WTC11 (cell line): ENCODE results near the gene KIDINS220. TPM values are rescaled to one million over a fixed set of nuclear protein-coding genes. Genes with fewer than 3 reads are reported as not detected.

Source experiments
- ATAC-seq: fragments of 200-7000 bp; cut with Tn5 transposase; 2 replicates; pipeline ENCODE4 v1.10.0; 2021; ENCODE audit warnings: mild to moderate bottlenecking, moderate library complexity
- CTCF ChIA-PET: fragments of 300-600 bp; sonication (Branson Sonifier 250); formaldehyde crosslinking; loops from one replicate; lab custom pipeline; 2021; ENCODE audit warnings: antibody characterized with exemption; lab: Charles Lee
- POLR2A ChIA-PET: fragments of 350-600 bp; sonication (Branson Sonifier 250); formaldehyde crosslinking; loops from one replicate; lab custom pipeline; 2021; ENCODE audit warnings: antibody characterized with exemption; lab: Charles Lee
- DNase-seq: peaks from one replicate; pipeline ENCODE4 v3.0.0; 2021; ENCODE audit warnings: low spot score
- H3K27ac Mint-ChIP-seq: 2 replicates; pipeline ENCODE4 v1.8.0; 2021; ENCODE audit warnings: mixed read lengths
- H3K27me3 Mint-ChIP-seq: 2 replicates; pipeline ENCODE4 v1.8.0; 2021; ENCODE audit warnings: low read depth, mild to moderate bottlenecking, moderate library complexity, mixed read lengths
- H3K36me3 Mint-ChIP-seq: 2 replicates; pipeline ENCODE4 v1.8.0; 2021; ENCODE audit warnings: mixed read lengths
- H3K4me1 Mint-ChIP-seq: 2 replicates; pipeline ENCODE4 v1.8.0; 2022; ENCODE audit warnings: mixed read lengths
- H3K4me3 Mint-ChIP-seq: 2 replicates; pipeline ENCODE4 v1.8.0; 2021; ENCODE audit warnings: mild to moderate bottlenecking, moderate library complexity, mixed read lengths
- H3K9me3 Mint-ChIP-seq: 2 replicates; pipeline ENCODE4 v1.8.0; 2021; ENCODE audit warnings: mixed read lengths
- ELF4 ChIP-seq: sonication (generic); formaldehyde crosslinking; IDR thresholded peaks from 2 replicates; pipeline ENCODE4 v1.8.1; 2022; ENCODE audit warnings: low read depth, mild to moderate bottlenecking, moderate library complexity, missing genetic modification reagents
- ESRRA ChIP-seq: sonication (generic); formaldehyde crosslinking; IDR thresholded peaks from 2 replicates; pipeline ENCODE4 v1.8.1; 2022; ENCODE audit warnings: mild to moderate bottlenecking, missing genetic modification reagents, borderline replicate concordance
- FOXK1 ChIP-seq: sonication (generic); formaldehyde crosslinking; IDR thresholded peaks from 2 replicates; pipeline ENCODE4 v1.8.0; 2022; ENCODE audit warnings: mild to moderate bottlenecking, moderate library complexity, missing genetic modification reagents
- FOXP1 ChIP-seq: sonication (generic); formaldehyde crosslinking; IDR thresholded peaks from 2 replicates; pipeline ENCODE4 v1.8.0; 2022; ENCODE audit warnings: missing genetic modification reagents, mild to moderate bottlenecking, moderate library complexity, borderline replicate concordance
- GABPB1 ChIP-seq: sonication (generic); formaldehyde crosslinking; IDR thresholded peaks from 2 replicates; pipeline ENCODE4 v1.8.1; 2023; ENCODE audit warnings: mild to moderate bottlenecking, missing genetic modification reagents
- IRF1 ChIP-seq: sonication (generic); formaldehyde crosslinking; IDR thresholded peaks from 2 replicates; pipeline ENCODE4 v1.8.0; 2023; ENCODE audit warnings: missing genetic modification reagents
- MYBL2 ChIP-seq: sonication (generic); formaldehyde crosslinking; IDR thresholded peaks from 2 replicates; pipeline ENCODE4 v1.8.1; 2023; ENCODE audit warnings: mild to moderate bottlenecking, moderate library complexity, missing genetic modification reagents
- NFYB ChIP-seq: sonication (generic); formaldehyde crosslinking; conservative IDR thresholded peaks from 2 replicates; pipeline ENCODE4 v1.8.0; 2022; ENCODE audit warnings: low read depth, missing genetic modification reagents
- NR3C1 ChIP-seq: sonication (generic); formaldehyde crosslinking; conservative IDR thresholded peaks from 2 replicates; pipeline ENCODE4 v1.8.1; 2023; ENCODE audit warnings: low read depth, mild to moderate bottlenecking, missing genetic modification reagents
- PRRX2 ChIP-seq: fragments of 250-450 bp; sonication (Bioruptor Pico); IDR thresholded peaks from 2 replicates; pipeline ENCODE4 v1.8.0; 2021; ENCODE audit warnings: mild to moderate bottlenecking
- RELA ChIP-seq: sonication (generic); formaldehyde crosslinking; IDR thresholded peaks from 2 replicates; pipeline ENCODE4 v1.8.1; 2022; ENCODE audit warnings: missing genetic modification reagents, mild to moderate bottlenecking, borderline replicate concordance
- TEAD4 ChIP-seq: sonication (generic); formaldehyde crosslinking; IDR thresholded peaks from 2 replicates; pipeline ENCODE4 v1.8.0; 2022; ENCODE audit warnings: mild to moderate bottlenecking, missing genetic modification reagents
- USF1 ChIP-seq: sonication (generic); formaldehyde crosslinking; IDR thresholded peaks from 2 replicates; pipeline ENCODE4 v1.8.0; 2022; ENCODE audit warnings: mild to moderate bottlenecking, missing genetic modification reagents
- USF2 ChIP-seq: sonication (generic); formaldehyde crosslinking; IDR thresholded peaks from 2 replicates; pipeline ENCODE4 v1.8.1; 2023; ENCODE audit warnings: mild to moderate bottlenecking, missing genetic modification reagents, moderate library complexity
- ZNF121 ChIP-seq: sonication (generic); formaldehyde crosslinking; IDR thresholded peaks from 2 replicates; pipeline ENCODE4 v1.8.0; 2023; ENCODE audit warnings: missing genetic modification reagents
- ZNF317 ChIP-seq: sonication (generic); formaldehyde crosslinking; IDR thresholded peaks from 2 replicates; pipeline ENCODE4 v1.8.1; 2023; ENCODE audit warnings: low read depth, mild to moderate bottlenecking, moderate library complexity, missing genetic modification reagents, borderline replicate concordance
- ZNF671 ChIP-seq: fragments of 250-450 bp; sonication (Bioruptor Pico); IDR thresholded peaks from 2 replicates; pipeline ENCODE4 v1.8.0; 2021; ENCODE audit warnings: mild to moderate bottlenecking
- total RNA-seq: library from RNA; stranded (reverse); gene quantifications from 3 replicates; pipeline ENCODE4 v1.2.3, GENCODE V29; 2021
- TF ChIP-seq, protein P1 (sequence below): sonication (generic); formaldehyde crosslinking; IDR thresholded peaks from 2 replicates; pipeline ENCODE4 v1.8.1; 2023; ENCODE audit warnings: mild to moderate bottlenecking, moderate library complexity, missing genetic modification reagents
- TF ChIP-seq, protein P2 (sequence below): fragments of 250-450 bp; sonication (Bioruptor Pico); IDR thresholded peaks from 2 replicates; pipeline ENCODE4 v2.1.2; 2022; ENCODE audit warnings: mild to moderate bottlenecking, moderate library complexity
- TF ChIP-seq, protein P3 (sequence below): sonication (generic); formaldehyde crosslinking; IDR thresholded peaks from 2 replicates; pipeline ENCODE4 v1.8.0; 2022; ENCODE audit warnings: mild to moderate bottlenecking, missing genetic modification reagents
- TF ChIP-seq, protein P4 (sequence below): sonication (generic); formaldehyde crosslinking; IDR thresholded peaks from 2 replicates; pipeline ENCODE4 v1.8.1; 2023; ENCODE audit warnings: mild to moderate bottlenecking, missing genetic modification reagents, moderate library complexity
- TF ChIP-seq, protein P5 (sequence below): sonication (generic); formaldehyde crosslinking; IDR thresholded peaks from 2 replicates; pipeline ENCODE4 v1.8.1; 2023; ENCODE audit warnings: mild to moderate bottlenecking, missing genetic modification reagents, borderline replicate concordance

KIDINS220 gene
- total RNA-seq, 1 experiment from 2014 or later: 23.9 TPM

GRCh38 chr2:8753609-8754008 lies 83.8 kb downstream of the KIDINS220 start:
- CTCF ChIA-PET: interaction anchor here (1.2 kb wide), 1 partner anchor 60 kb away, joined by 3 read pairs; no protein-coding TSS in a partner anchor
- POLR2A ChIA-PET: no interaction called here
- Mint-ChIP-seq H3K36me3 (peaks cover 22% of the 10 kb centered on the region), H3K9me3 (peaks cover 22% of the 10 kb centered on the region), H3K4me1 (no peaks in the 10 kb centered on the region), H3K4me3 (no peak overlapping the region), H3K27ac (no peak overlapping the region), H3K27me3 (no peaks in the 10 kb centered on the region)
- DNase-seq (no peak), ATAC-seq (no peak)
- no peak for TF ChIP-seq USF1 (CRISPR knock-in tag)
- TF ChIP-seq RELA (CRISPR knock-in tag): no peak
- TF ChIP-seq USF2: no peak

DNA sequence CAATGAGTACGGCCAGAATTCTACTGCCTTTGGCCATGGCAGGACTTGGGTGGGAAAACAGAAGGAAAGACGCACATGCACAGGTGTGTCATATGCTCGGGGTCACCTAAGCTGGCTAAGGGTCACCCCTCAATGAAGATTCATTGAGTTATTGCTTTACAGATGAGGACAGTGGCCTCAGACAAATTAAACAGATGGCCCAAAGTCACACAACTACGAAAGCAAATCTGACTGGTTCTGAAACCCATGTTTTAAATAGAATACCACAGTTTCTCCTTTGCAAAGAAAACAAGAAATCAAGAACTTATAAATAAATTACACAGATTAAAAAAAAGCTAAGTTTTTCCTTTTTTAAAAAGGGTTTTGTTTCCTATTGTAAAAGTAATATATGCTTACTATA lies 85.0 kb downstream of the KIDINS220 start:
- H3K36me3 Mint-ChIP-seq: peaks cover 18% of the 10 kb centered on the region
- no peaks in the 10 kb centered on the region for H3K27me3 Mint-ChIP-seq
- H3K27ac Mint-ChIP-seq: no peak overlapping the region
- TF ChIP-seq NFYB (CRISPR knock-in tag) (no peak), MYBL2 (CRISPR knock-in tag) (no peak), IRF1 (CRISPR knock-in tag) (no peak), ESRRA (CRISPR knock-in tag) (no peak), GABPB1 (no peak), PRRX2 (no peak), ZNF317 (CRISPR knock-in tag) (no peak), NR3C1 (CRISPR knock-in tag) (no peak), FOXK1 (CRISPR knock-in tag) (no peak)
- TF ChIP-seq, protein P1, sequence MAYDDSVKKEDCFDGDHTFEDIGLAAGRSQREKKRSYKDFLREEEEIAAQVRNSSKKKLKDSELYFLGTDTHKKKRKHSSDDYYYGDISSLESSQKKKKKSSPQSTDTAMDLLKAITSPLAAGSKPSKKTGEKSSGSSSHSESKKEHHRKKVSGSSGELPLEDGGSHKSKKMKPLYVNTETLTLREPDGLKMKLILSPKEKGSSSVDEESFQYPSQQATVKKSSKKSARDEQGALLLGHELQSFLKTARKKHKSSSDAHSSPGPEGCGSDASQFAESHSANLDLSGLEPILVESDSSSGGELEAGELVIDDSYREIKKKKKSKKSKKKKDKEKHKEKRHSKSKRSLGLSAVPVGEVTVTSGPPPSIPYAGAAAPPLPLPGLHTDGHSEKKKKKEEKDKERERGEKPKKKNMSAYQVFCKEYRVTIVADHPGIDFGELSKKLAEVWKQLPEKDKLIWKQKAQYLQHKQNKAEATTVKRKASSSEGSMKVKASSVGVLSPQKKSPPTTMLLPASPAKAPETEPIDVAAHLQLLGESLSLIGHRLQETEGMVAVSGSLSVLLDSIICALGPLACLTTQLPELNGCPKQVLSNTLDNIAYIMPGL (CRISPR knock-in tag): no peak
- TF ChIP-seq, protein P2, sequence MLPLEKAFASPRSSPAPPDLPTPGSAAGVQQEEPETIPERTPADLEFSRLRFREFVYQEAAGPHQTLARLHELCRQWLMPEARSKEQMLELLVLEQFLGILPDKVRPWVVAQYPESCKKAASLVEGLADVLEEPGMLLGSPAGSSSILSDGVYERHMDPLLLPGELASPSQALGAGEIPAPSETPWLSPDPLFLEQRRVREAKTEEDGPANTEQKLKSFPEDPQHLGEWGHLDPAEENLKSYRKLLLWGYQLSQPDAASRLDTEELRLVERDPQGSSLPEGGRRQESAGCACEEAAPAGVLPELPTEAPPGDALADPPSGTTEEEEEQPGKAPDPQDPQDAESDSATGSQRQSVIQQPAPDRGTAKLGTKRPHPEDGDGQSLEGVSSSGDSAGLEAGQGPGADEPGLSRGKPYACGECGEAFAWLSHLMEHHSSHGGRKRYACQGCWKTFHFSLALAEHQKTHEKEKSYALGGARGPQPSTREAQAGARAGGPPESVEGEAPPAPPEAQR (CRISPR knock-in tag): no peak
- TF ChIP-seq, protein P3, sequence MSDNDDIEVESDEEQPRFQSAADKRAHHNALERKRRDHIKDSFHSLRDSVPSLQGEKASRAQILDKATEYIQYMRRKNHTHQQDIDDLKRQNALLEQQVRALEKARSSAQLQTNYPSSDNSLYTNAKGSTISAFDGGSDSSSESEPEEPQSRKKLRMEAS: no peak
- TF ChIP-seq, protein P4, sequence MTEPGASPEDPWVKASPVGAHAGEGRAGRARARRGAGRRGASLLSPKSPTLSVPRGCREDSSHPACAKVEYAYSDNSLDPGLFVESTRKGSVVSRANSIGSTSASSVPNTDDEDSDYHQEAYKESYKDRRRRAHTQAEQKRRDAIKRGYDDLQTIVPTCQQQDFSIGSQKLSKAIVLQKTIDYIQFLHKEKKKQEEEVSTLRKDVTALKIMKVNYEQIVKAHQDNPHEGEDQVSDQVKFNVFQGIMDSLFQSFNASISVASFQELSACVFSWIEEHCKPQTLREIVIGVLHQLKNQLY (CRISPR knock-in tag): no peak
- no peak overlapping the region for H3K4me3 Mint-ChIP-seq
- POLR2A ChIA-PET: no interaction called here
- CTCF ChIA-PET: no interaction called here
- H3K4me1 Mint-ChIP-seq: no peaks in the 10 kb centered on the region
- ATAC-seq (no peak), DNase-seq (no peak)
- H3K9me3 Mint-ChIP-seq: peaks cover 22% of the 10 kb centered on the region

GRCh38 chr2:8750221-8750620 lies 87.2 kb downstream of the KIDINS220 start:
- DNase-seq (no peak), ATAC-seq (no peak)
- no peaks in the 10 kb centered on the region for H3K4me1 Mint-ChIP-seq
- H3K4me3 Mint-ChIP-seq: no peak overlapping the region
- peaks cover 5% of the 10 kb centered on the region; the same call in 1 of the 2 replicates for H3K9me3 Mint-ChIP-seq
- no peak overlapping the region for H3K27ac Mint-ChIP-seq
- CTCF ChIA-PET: no interaction called here
- POLR2A ChIA-PET: no interaction called here
- no peaks in the 10 kb centered on the region for H3K27me3 Mint-ChIP-seq
- H3K36me3 Mint-ChIP-seq: no peaks in the 10 kb centered on the region
- TF ChIP-seq ZNF671 (CRISPR knock-in tag) (no peak), ZNF121 (CRISPR knock-in tag) (no peak), NFYB (CRISPR knock-in tag) (no peak), ELF4 (no peak), ESRRA (CRISPR knock-in tag) (no peak), FOXP1 (CRISPR knock-in tag) (no peak), TEAD4 (CRISPR knock-in tag) (no peak)
- TF ChIP-seq, protein P5, sequence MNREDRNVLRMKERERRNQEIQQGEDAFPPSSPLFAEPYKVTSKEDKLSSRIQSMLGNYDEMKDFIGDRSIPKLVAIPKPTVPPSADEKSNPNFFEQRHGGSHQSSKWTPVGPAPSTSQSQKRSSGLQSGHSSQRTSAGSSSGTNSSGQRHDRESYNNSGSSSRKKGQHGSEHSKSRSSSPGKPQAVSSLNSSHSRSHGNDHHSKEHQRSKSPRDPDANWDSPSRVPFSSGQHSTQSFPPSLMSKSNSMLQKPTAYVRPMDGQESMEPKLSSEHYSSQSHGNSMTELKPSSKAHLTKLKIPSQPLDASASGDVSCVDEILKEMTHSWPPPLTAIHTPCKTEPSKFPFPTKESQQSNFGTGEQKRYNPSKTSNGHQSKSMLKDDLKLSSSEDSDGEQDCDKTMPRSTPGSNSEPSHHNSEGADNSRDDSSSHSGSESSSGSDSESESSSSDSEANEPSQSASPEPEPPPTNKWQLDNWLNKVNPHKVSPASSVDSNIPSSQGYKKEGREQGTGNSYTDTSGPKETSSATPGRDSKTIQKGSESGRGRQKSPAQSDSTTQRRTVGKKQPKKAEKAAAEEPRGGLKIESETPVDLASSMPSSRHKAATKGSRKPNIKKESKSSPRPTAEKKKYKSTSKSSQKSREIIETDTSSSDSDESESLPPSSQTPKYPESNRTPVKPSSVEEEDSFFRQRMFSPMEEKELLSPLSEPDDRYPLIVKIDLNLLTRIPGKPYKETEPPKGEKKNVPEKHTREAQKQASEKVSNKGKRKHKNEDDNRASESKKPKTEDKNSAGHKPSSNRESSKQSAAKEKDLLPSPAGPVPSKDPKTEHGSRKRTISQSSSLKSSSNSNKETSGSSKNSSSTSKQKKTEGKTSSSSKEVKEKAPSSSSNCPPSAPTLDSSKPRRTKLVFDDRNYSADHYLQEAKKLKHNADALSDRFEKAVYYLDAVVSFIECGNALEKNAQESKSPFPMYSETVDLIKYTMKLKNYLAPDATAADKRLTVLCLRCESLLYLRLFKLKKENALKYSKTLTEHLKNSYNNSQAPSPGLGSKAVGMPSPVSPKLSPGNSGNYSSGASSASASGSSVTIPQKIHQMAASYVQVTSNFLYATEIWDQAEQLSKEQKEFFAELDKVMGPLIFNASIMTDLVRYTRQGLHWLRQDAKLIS (CRISPR knock-in tag): no peak
